GM10248 (cell line): Measurements from ENCODE around the gene ZSWIM6.

Experiments used
- CTCF ChIA-PET: fragments of 300-600 bp; sonication (Branson Sonifier 250); formaldehyde crosslinking; extraction: SDS; loops from one replicate; lab custom pipeline; 2021; ENCODE audit warnings: antibody characterized with exemption; lab: Yijun Ruan, JAX
- POLR2A ChIA-PET: fragments of 350-650 bp; sonication (Branson Sonifier 250); formaldehyde crosslinking; extraction: SDS; loops from one replicate; lab custom pipeline; 2020; ENCODE audit warnings: antibody characterized with exemption; lab: Yijun Ruan, JAX
- DNase-seq: peaks from one replicate; pipeline ENCODE4 v3.0.0; 2012; ENCODE audit errors: extremely low spot score
- TF ChIP-seq, protein P1 (sequence below): IDR thresholded peaks from 2 replicates; pipeline ENCODE4 v1.5.1; 2012; ENCODE audit warnings: mild to moderate bottlenecking, low read depth; ENCODE audit errors: extremely low read depth, missing control alignments, control extremely low read depth

ZSWIM6 gene

DNA sequence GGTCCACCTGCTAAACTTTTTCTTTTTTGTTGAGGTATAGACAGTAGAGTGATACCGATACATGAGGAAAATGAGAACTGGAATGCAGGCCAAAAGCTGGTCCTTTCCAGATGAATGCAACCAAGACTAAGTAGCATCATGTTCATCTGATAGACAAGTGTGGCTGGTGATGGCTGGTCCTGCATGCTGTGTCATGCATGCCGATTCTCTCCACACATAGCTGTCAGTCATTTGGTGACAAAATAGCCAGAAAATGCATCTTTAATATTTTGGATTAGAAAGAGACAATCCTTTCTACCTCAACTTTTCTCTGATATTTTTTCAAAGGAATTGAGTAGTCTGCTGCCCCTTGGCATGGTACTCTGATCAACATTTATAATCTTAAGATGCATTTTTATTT lies 49.9 kb downstream of the ZSWIM6 start:
- POLR2A ChIA-PET: no interaction called here
- no peak for DNase-seq
- CTCF ChIA-PET: no interaction called here

DNA sequence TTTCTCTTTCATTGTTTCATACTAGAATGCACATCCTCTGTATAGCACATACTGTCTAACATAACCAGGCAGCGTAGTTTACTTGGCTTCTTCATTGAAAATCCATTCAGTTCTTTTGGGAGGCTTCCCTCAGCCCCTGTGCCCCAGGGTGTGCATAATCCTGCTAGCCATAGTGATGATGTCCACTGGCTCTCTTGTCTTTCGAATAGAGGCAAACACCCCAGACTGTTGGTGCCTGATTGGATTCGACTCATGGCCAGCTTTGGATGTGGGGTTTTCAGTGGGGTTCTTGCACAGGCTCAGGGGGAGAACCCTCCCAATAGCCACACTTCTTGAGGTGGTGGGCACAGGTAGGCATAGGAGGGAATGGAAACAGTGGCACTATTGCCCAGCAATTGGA lies 53.6 kb downstream of the ZSWIM6 start:
- DNase-seq: no peak
- POLR2A ChIA-PET: no interaction called here
- TF ChIP-seq, protein P1, sequence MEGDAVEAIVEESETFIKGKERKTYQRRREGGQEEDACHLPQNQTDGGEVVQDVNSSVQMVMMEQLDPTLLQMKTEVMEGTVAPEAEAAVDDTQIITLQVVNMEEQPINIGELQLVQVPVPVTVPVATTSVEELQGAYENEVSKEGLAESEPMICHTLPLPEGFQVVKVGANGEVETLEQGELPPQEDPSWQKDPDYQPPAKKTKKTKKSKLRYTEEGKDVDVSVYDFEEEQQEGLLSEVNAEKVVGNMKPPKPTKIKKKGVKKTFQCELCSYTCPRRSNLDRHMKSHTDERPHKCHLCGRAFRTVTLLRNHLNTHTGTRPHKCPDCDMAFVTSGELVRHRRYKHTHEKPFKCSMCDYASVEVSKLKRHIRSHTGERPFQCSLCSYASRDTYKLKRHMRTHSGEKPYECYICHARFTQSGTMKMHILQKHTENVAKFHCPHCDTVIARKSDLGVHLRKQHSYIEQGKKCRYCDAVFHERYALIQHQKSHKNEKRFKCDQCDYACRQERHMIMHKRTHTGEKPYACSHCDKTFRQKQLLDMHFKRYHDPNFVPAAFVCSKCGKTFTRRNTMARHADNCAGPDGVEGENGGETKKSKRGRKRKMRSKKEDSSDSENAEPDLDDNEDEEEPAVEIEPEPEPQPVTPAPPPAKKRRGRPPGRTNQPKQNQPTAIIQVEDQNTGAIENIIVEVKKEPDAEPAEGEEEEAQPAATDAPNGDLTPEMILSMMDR: no peak
- CTCF ChIA-PET: interaction anchor here (0.8 kb wide), 1 partner anchor 41 kb away, joined by 3 read pairs; no protein-coding TSS in a partner anchor

More for the DNA sequence above, 49.9 kb downstream of the ZSWIM6 start:
- TF ChIP-seq, protein P1: no peak

DNA sequence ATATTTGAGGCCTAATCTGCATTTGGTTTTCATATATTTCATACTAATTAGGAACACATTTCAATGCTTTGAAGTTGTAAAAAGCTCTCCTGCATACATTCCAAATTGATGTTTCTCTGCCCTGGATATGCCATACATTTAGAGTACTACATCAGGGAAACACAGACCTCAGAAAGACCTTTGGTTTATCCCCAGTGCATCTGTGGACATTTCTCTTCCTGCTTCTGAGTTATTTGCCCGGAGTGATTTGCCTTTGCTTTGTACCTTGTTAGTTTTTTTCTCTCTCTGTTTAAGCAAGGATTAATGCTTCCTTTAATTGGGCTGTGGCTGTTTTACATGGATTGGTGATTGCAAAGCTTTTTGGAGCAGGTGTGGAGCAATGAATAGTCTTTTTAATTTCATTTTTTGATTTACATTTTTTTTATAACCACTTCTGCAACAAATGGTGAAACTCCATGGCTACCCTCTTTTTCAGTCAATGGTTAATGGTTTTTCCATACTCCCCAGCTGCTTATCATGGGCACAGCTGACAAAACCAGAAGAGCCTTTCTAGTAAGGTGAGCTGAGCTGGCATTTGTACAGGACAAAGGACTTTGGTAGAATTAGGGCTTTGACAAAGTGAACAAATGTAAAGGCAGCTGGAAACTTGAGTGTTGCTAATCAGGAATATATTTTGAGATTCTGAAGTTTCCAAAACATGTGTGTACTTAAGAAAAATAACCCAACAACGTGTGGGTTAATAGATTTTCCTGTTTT lies 54.2 kb downstream of the ZSWIM6 start:
- TF ChIP-seq, protein P1: no peak
- no peak for DNase-seq
- ChIA-PET POLR2A (no interaction called here), CTCF (interaction anchor here (0.8 kb wide), 1 partner anchor 42 kb away, joined by 3 read pairs; no protein-coding TSS in a partner anchor)

DNA sequence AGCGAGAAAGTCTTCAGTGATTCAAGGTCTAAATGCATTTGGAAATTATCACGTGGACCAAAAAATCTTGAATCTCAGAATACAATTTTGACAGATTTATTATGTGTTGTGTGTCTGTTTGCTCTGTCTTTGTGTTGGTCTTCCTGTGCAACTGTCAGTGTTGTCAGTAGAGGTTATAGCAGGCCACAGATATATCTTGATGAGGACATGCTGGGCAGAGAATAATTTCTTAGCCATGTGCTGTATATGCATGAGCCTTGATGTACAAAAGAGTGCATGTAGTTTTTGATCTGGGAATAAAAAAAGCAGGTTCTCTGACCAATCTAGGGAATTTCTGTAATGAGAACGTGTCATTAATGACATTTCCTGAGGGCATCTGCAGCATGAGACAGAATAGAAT lies 57.6 kb downstream of the ZSWIM6 start:
- ChIA-PET CTCF (no interaction called here), POLR2A (no interaction called here)
- no peak for DNase-seq

DNA sequence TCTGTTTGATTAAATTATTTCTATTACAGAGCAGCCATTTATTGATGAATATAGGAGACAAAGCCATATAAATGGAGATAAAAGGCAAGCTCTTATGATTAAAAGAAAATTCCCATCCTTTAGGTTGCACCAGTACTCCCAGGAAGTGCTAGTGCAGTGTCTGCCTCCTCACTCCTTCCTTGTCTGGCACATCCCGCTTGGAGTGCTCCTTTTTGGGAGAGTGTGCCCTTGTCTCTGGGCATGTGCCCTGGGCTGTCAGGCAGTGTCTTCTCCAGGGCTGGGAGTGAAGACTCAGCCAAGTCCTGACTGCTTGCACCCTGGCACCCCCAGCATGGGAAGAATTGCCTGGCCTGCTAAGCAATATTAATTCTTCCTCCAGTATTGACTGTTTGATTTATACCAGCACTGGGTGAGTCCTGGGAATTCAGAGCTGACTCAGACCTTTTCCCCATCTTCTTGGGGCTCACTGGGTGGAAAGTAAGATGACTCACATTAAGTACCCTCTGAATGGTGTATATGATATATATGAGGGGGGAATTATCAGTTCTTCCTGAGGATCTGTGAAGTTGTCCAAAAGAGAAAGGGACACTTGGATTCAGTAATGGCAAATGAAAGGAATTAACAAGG lies 62.1 kb downstream of the ZSWIM6 start:
- POLR2A ChIA-PET: no interaction called here
- CTCF ChIA-PET: no interaction called here
- DNase-seq: no peak
- TF ChIP-seq, protein P1: no peak

More for the DNA sequence above, 57.6 kb downstream of the ZSWIM6 start:
- TF ChIP-seq, protein P1: no peak

DNA sequence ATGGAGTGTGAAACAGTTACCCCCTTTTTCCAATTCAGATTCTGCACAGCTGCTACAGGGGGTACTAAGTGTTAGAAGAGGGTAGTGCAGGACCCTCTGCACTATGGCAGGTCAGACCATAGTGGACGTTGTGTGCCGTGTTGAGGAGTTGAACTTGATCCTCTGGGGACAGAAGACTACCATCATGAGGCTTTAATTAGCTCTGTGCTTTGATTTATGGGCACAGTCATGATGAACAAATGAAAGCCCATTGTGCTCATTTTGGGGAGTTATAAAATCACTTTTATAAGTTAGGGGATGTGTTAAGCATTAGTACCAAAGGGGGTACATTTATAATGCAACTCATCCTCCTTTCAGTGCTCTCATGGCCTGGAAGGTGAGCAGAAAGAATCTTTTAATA lies 62.7 kb downstream of the ZSWIM6 start:
- no peak for DNase-seq
- ChIA-PET CTCF (no interaction called here), POLR2A (no interaction called here)
- TF ChIP-seq, protein P1: no peak
